Mesenteric fat pad (tissue), 1 donor: Measurements from ENCODE around the gene SERAC1. TPM values are rescaled to one million over a fixed set of nuclear protein-coding genes. Genes with fewer than 3 reads are reported as not detected.

Experiments
- DNase-seq: peaks from one replicate; pipeline ENCODE4 v3.0.0-alpha.2; 2020; ENCODE audit warnings: low spot score
- total RNA-seq: library from RNA; stranded (reverse); fragmentation: NEBNext Ultra II Directional; extraction: Animal tissue kit (Norgen Biotek cat#: 25700); gene quantifications from one replicate; pipeline ENCODE4 v1.2.1, GENCODE V29; 2021
- donor health status: DM: yes; HTN: yes; CAD: no.

Gene SERAC1
- total RNA-seq, 1 donor from 2014 or later = 4.9 TPM

GRCh38 chr6:158060455-158061360 lies 107.4 kb downstream of the SERAC1 start:
- no peak for DNase-seq

Other genes with a start within 250 kb of the SERAC1 start
- 7.5 TPM for gene SYNJ2, start 186.4 kb downstream of the SERAC1 start, total RNA-seq
- 22.4 TPM for gene GTF2H5, start 88 bp upstream of the SERAC1 start, total RNA-seq
- 99.9 TPM for gene TULP4, start 144.2 kb upstream of the SERAC1 start, total RNA-seq